Lower lobe of right lung (tissue), 2 donors: Measurements from ENCODE around the gene GATA3. TPM values are rescaled to one million over a fixed set of nuclear protein-coding genes. Genes with fewer than 3 reads are reported as not detected.
A peak's percentile ranks its signal among the peaks of the same experiment; 100 is the strongest.

Experiments
- ATAC-seq, 2 donors: fragments of 200-7000 bp; cut with Tn5 transposase; one replicate each; pipeline ENCODE4 v1.9.1; 2020 to 2022; ENCODE audit warnings: mild to moderate bottlenecking in 2 of 2, moderate library complexity in 2 of 2
- DNase-seq: peaks from one replicate; pipeline ENCODE4 v3.0.0-alpha.2; 2020
- H3K27ac ChIP-seq: fragments of 200-600 bp; one replicate; pipeline ENCODE4 v1.8.0; 2022
- H3K27me3 ChIP-seq: fragments of 200-600 bp; one replicate; pipeline ENCODE4 v1.8.0; 2022; ENCODE audit warnings: low read depth
- H3K36me3 ChIP-seq: fragments of 200-600 bp; one replicate; pipeline ENCODE4 v1.8.0; 2022; ENCODE audit warnings: mild to moderate bottlenecking
- H3K4me1 ChIP-seq: fragments of 200-600 bp; one replicate; pipeline ENCODE4 v1.8.0; 2022
- H3K4me3 ChIP-seq: fragments of 200-600 bp; one replicate; pipeline ENCODE4 v1.8.0; 2022; ENCODE audit warnings: mild to moderate bottlenecking
- H3K9me3 ChIP-seq: fragments of 200-600 bp; one replicate; pipeline ENCODE4 v1.8.0; 2022
- CTCF ChIP-seq: fragments of 200-600 bp; IDR thresholded peaks from one replicate; pipeline ENCODE4 v1.8.0; 2022; ENCODE audit warnings: antibody characterized with exemption, mild to moderate bottlenecking
- intact Hi-C: fragments of 100-400 bp; cut with DNase I; formaldehyde crosslinking; loops from one replicate; pipeline ENCODE4 v1.11.0; 2022
- total RNA-seq: library from RNA; stranded (reverse); fragmentation: NEBNext Ultra II Directional; extraction: Animal tissue kit (Norgen Biotek cat#: 25700); gene quantifications from one replicate; pipeline ENCODE4 v1.2.1, GENCODE V29; 2021
- donor health status: DM: no; HTN: yes; CAD: no; lungs with severe emphysema.

The GATA3 gene
- total RNA-seq, 1 donor from 2014 or later: 4.6 TPM

- H3K4me3 ChIP-seq: no peak overlapping the region
- H3K4me1 ChIP-seq: peaks cover 61% of the 10 kb centered on the region
- DNase-seq (no peak), ATAC-seq (no peak)
- H3K36me3 ChIP-seq: no peaks in the 10 kb centered on the region
- no peak for TF ChIP-seq CTCF
- no peaks in the 10 kb centered on the region for H3K9me3 ChIP-seq
- no peak overlapping the region for H3K27ac ChIP-seq
- peaks cover 98% of the 10 kb centered on the region for H3K27me3 ChIP-seq
- intact Hi-C loops: no loop called here
These were observed 2.6 kb upstream of the GATA3 start for GRCh38 chr10:8051851-8052257.

GRCh38 chr10:8052341-8052955 is 2.0 kb upstream of the GATA3 start:
- no peak overlapping the region for H3K27ac ChIP-seq
- no peak for DNase-seq

GRCh38 chr10:8052956-8053445 is 1.5 kb upstream of the GATA3 start:
- intact Hi-C loops: no loop called here
- ATAC-seq (no peak), DNase-seq (no peak)
- H3K36me3 ChIP-seq: no peaks in the 10 kb centered on the region
- peaks cover 67% of the 10 kb centered on the region for H3K4me1 ChIP-seq
- TF ChIP-seq CTCF: no peak
- no peak overlapping the region for H3K27ac ChIP-seq
- peak overlapping the region; percentile 60 for H3K4me3 ChIP-seq
- H3K27me3 ChIP-seq: peaks cover 95% of the 10 kb centered on the region
- H3K9me3 ChIP-seq: no peaks in the 10 kb centered on the region

More at GRCh38 chr10:8052341-8052955, 2.0 kb upstream of the GATA3 start:
- peaks cover 95% of the 10 kb centered on the region for H3K27me3 ChIP-seq
- peaks cover 63% of the 10 kb centered on the region for H3K4me1 ChIP-seq
- H3K4me3 ChIP-seq: no peak overlapping the region
- H3K36me3 ChIP-seq: no peaks in the 10 kb centered on the region
- no peaks in the 10 kb centered on the region for H3K9me3 ChIP-seq
- intact Hi-C loops: no loop called here
- ATAC-seq: no peak
- TF ChIP-seq CTCF: no peak

GRCh38 chr10:8053446-8054243 is 843 bp upstream of the GATA3 start:
- DNase-seq (peak; percentile 84), ATAC-seq (peak; percentile 85 to 86)
- Histone ChIP-seq H3K4me3 (peak overlapping the region; percentile 60), H3K36me3 (no peaks in the 10 kb centered on the region), H3K27ac (no peak overlapping the region), H3K27me3 (peaks cover 95% of the 10 kb centered on the region), H3K4me1 (peaks cover 72% of the 10 kb centered on the region), H3K9me3 (no peaks in the 10 kb centered on the region)
- TF ChIP-seq CTCF: peak; percentile 84
- intact Hi-C loops: no loop called here

- Histone ChIP-seq H3K4me3 (peak overlapping the region; percentile 60), H3K27me3 (peaks cover 95% of the 10 kb centered on the region), H3K4me1 (peaks cover 72% of the 10 kb centered on the region), H3K9me3 (no peaks in the 10 kb centered on the region), H3K27ac (no peak overlapping the region), H3K36me3 (no peaks in the 10 kb centered on the region)
- DNase-seq (no peak), ATAC-seq (peak in 1 of 2 donors; percentile 6)
- intact Hi-C loops: no loop called here
- no peak for TF ChIP-seq CTCF
These were observed 319 bp upstream of the GATA3 start for GRCh38 chr10:8054244-8054493.
